Posterior vena cava (tissue), 2 donors: ENCODE data around the gene SYT7. TPM values are rescaled to one million over a fixed set of nuclear protein-coding genes. Genes with fewer than 3 reads are reported as not detected.

Source experiments
- DNase-seq: peaks from one replicate; pipeline ENCODE4 v3.0.0-alpha.2; 2020; ENCODE audit warnings: low spot score
- intact Hi-C, 2 donors: fragments of 100-400 bp; cut with DNase I; formaldehyde crosslinking; loops; one replicate each; pipeline versions ENCODE4 v1.14.1 to v1.14.2; 2022 to 2023
- total RNA-seq, 2 donors: library from RNA; stranded (reverse); fragmentation: NEBNext Ultra II Directional; extraction: Animal tissue kit (Norgen Biotek cat#: 25700); gene quantifications; one replicate each; pipeline ENCODE4 v1.2.1, GENCODE V29; 2021
- donor health status: DM: yes; HTN: yes; CAD: no.
- donor health status: DM: yes; HTN: yes; CAD: no.

The SYT7 gene
- total RNA-seq, 2 donors from 2014 or later: 0.71 to 0.93 TPM

GRCh38 chr11:61531044-61531443, 49.8 kb downstream of the SYT7 start:
- intact Hi-C loops: loop anchor here in 1 of 2 donors (10.0 kb wide), 1 partner anchor 104 kb away; no protein-coding TSS in a partner anchor
- no peak for DNase-seq

- DNase-seq: no peak
- intact Hi-C loops: loop anchor here in 1 of 2 donors (10.0 kb wide), 1 partner anchor 105 kb away; no protein-coding TSS in a partner anchor
These were observed 51.2 kb downstream of the SYT7 start for GRCh38 chr11:61529537-61530225.

DNA sequence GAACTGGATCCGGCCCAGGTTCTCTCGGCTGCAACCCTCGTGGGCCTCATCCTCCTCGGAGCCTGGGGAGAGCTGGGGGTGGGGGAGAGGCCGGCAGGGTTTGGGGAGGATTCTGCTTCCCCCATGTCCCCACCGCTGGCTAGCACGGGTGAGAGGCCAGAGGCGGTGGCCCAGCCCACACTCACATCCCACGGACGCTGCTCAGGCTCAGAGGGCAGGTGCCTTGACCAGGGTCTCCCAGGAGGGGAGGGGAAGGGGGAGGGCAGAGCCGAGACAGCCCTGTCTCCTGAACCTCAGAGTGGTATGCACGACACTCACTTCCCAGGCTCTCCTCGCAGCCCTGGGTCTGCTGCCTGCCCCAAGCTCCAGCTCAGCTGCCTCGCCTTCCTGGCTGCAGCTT, 52.8 kb downstream of the SYT7 start:
- intact Hi-C loops: no loop called here
- no peak for DNase-seq

DNA sequence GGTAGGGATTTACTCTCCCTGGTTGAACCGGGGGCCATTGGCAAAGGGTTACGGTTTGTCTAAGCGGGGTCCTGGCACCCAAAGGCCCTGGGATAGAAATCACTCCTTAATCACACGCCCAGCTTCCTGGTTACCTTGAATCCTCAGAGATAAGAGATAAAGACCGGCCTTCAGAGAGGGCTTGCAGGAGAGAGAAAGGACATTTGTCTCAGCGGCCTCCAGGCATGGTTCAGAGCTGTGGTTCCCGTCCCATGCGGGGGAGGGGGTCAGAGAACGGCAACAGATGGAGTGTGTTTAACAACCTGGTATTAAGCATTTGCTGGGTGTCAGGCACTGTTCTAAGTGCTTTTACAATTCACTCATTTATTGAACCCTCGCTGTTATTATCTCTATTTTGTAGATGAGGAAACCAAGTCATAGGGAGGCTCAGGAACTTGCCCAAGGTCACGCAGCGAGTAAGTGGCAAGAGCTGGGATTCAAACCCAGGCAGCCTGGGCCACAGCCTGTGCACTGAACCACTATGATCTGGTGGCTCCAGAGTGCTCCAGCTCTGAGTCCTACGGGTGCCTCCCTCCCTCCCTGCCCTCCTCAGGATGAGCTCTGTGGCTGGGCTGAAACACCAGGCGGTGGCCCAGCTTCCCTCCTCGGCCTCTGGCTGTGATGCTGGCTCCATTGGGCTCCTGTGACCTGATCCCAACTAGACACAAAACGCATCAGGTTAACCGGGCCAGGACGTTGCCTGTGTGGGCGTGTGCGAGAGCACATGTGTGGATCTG, 53.7 kb downstream of the SYT7 start:
- no peak for DNase-seq

DNA sequence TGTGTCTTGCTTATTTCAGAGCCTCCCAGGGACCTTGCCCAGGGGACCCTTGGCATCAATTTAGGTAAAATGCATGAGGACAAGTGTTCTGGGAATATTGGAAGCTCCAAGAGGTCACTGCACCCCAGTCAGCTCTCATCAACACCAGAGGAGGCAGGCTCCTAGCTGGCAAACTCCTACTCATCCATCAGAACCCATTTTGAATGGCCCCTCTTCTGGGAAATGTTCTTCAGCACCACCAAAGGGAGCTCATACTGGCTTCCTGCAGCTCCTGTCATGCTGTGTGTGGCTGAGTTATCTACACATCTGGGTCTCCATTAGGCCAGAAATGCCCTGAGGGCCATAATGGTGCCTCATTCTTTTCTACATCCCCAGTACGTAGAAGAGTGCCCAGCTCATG, 54.6 kb downstream of the SYT7 start:
- no peak for DNase-seq
- intact Hi-C loops: no loop called here

More for the DNA sequence above, 53.7 kb downstream of the SYT7 start:
- intact Hi-C loops: no loop called here

GRCh38 chr11:61524963-61525587, 55.8 kb downstream of the SYT7 start:
- DNase-seq: no peak
- intact Hi-C loops: no loop called here

DNA sequence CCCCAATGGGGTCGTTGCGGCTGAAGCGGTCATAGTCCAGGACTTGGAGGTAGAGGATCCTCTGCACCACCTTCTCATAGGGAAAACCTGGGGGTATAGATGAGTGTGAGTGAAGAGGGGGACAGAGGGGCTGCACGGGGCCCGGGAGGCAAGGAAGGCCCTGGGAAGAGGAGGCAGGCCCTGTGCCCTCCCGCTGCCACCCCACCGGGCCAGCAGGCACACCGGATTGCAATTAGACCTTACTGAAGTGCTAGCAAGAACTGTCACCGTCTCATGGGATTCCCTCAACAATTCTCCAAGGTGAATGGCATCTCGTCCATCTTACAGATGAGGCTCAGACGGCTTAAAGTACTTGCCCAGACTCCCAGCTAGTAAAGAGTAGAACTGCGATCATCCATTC, 56.4 kb downstream of the SYT7 start:
- intact Hi-C loops: no loop called here
- no peak for DNase-seq

DNA sequence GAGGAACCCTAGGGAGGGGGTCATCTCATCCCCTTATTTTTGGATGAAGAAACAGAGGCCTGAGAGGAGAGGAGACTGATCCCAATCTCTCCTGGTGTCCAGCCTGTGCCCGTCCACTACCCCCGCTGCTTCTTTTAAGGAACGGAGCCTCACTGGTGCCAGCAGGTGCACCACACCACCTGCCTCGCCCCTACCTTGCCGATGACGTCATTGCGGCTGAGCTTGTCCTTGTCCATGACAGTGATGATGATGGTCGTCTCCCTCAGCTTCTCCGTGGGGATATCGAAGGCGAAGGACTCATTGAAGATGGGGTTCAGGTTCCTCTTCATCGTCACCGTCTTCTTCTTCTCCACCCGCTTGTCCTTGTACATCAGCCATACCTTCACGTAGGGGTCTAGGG, 58.0 kb downstream of the SYT7 start:
- intact Hi-C loops: no loop called here
- no peak for DNase-seq

GRCh38 chr11:61518032-61518795, 62.7 kb downstream of the SYT7 start:
- DNase-seq: no peak

DNA sequence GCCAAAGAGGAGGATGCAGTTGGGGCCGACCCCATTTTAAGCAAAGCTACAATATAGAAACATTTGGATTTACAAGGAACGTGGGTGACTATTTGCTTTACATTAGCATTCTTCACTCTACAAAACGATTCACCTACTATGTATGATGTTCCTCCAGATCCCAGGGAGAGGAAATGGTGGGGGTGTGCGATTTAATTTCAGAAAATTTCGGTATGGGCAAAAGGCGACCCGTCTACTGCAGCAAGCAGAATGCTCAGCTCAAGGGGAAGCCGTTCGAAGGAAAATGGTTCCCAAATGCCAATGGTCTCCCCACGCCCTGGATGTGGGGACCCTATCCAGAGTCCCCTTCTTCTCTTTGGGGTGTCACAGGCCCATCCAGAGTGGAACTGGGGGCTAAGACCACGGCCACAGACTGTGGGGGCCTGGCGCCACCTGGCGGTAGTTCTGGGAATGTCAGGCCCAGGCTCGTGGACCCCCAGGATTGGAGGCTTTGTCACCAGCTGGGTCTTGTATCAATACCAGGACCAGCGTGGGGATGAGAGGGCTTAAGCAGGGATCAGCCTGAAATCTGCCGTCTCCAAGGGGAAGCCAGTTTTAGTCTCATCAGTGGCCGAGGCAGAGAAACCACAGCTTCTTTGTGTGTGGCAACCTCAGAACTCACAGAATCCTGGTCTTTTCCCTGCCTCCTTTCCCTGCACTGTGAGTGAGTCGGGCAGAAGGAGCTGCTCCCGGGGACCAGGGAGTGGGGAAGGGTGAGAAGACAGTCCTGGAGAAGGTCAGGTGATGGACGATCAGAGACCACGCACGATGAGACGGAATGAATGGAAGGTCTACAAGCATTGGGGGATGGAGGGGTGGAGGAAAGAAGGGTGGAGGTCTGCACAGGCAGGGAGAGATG, 64.0 kb downstream of the SYT7 start:
- no peak for DNase-seq

More at GRCh38 chr11:61518032-61518795, 62.7 kb downstream of the SYT7 start:
- intact Hi-C loops: loop anchor here (5.0 to 10.0 kb wide), 3 partner anchors 36 to 1247 kb away; partner anchors contain the start of gene POLR2G (in 1 of the 2)

GRCh38 chr11:61516191-61516590, 64.7 kb downstream of the SYT7 start:
- intact Hi-C loops: loop anchor here (2.0 to 10.0 kb wide), 4 partner anchors 34 to 1249 kb away; partner anchors contain the start of gene POLR2G (in 1 of the 2)
- DNase-seq: no peak

More for the DNA sequence above, 64.0 kb downstream of the SYT7 start:
- intact Hi-C loops: loop anchor here (2.0 to 10.0 kb wide), 4 partner anchors 35 to 1248 kb away; partner anchors contain the start of gene POLR2G (in 1 of the 2)

GRCh38 chr11:61515686-61516085, 65.2 kb downstream of the SYT7 start:
- intact Hi-C loops: loop anchor here (2.0 to 10.0 kb wide), 4 partner anchors 33 to 1249 kb away; partner anchors contain the start of gene POLR2G (in 1 of the 2)
- no peak for DNase-seq

- intact Hi-C loops: loop anchor here in 1 of 2 donors (10.0 kb wide), 1 partner anchor 1251 kb away; the partner anchor contains the start of gene POLR2G
- no peak for DNase-seq
These were observed 66.6 kb downstream of the SYT7 start for GRCh38 chr11:61514050-61514917.

GRCh38 chr11:61513143-61513765, 67.6 kb downstream of the SYT7 start:
- intact Hi-C loops: loop anchor here in 1 of 2 donors (10.0 kb wide), 1 partner anchor 1252 kb away; the partner anchor contains the start of gene POLR2G

DNA sequence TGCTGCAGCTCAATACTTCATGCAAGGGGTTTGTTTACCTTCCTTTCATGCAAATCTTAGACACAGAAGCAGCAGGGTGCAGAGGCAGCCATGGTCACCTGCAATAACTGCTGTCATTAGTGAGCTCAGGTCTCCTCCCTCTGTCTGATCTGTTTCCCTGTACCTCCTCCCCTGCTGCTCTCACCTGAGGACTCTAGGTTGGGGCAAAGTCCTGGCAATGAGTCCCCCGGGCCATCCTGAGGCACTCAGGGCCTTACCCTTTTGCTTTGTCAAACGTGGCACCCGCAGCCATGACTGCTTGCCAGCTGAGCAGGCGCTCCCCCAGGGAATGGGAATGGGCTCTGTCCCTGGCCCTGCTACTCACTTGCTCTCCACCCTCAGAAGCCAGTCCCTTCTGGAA, 68.4 kb downstream of the SYT7 start:
- intact Hi-C loops: loop anchor here in 1 of 2 donors (10.0 kb wide), 1 partner anchor 1252 kb away; the partner anchor contains the start of gene POLR2G
- no peak for DNase-seq

More at GRCh38 chr11:61513143-61513765, 67.6 kb downstream of the SYT7 start:
- no peak for DNase-seq

GRCh38 chr11:61511383-61511782, 69.5 kb downstream of the SYT7 start:
- DNase-seq: no peak
- intact Hi-C loops: loop anchor here in 1 of 2 donors (10.0 kb wide), 1 partner anchor 1253 kb away; the partner anchor contains the start of gene POLR2G
